HepG2 (cell line): Measurements from ENCODE around the gene PRMT7. TPM values are rescaled to one million over a fixed set of nuclear protein-coding genes. Genes with fewer than 3 reads are reported as not detected.
A peak's percentile ranks its signal among the peaks of the same experiment; 100 is the strongest.

Source experiments
- ATRX ChIP-seq: sonication (generic); formaldehyde crosslinking; IDR thresholded peaks from 2 replicates; pipeline ENCODE4 v1.4.0; 2020; ENCODE audit warnings: missing genetic modification reagents, borderline replicate concordance
- BCL6 ChIP-seq: IDR thresholded peaks from 2 replicates; pipeline ENCODE4 v1.6.1; 2016; ENCODE audit warnings: missing genetic modification reagents, missing compliant biosample characterization
- IRF2 ChIP-seq: IDR thresholded peaks from 2 replicates; pipeline ENCODE4 v1.6.1; 2018; ENCODE audit warnings: missing genetic modification reagents, missing compliant biosample characterization
- KIAA2018 ChIP-seq: sonication (generic); formaldehyde crosslinking; IDR thresholded peaks from 2 replicates; pipeline ENCODE4 v1.5.0; 2020; ENCODE audit warnings: mild to moderate bottlenecking, missing genetic modification reagents, borderline replicate concordance
- MEIS2 ChIP-seq: sonication (generic); formaldehyde crosslinking; IDR thresholded peaks from 2 replicates; pipeline ENCODE4 v1.9.0; 2021; ENCODE audit warnings: mild to moderate bottlenecking, missing genetic modification reagents
- PAXIP1 ChIP-seq: sonication (generic); formaldehyde crosslinking; conservative IDR thresholded peaks from 2 replicates; pipeline ENCODE4 v1.4.0; 2020; ENCODE audit warnings: mild to moderate bottlenecking, missing genetic modification reagents, moderate library complexity
- RFX5 ChIP-seq: IDR thresholded peaks from 2 replicates; pipeline ENCODE4 v1.6.1; 2011; ENCODE audit warnings: low read depth, low read length, improper control_type of control experiment
- RXRB ChIP-seq: IDR thresholded peaks from 2 replicates; pipeline ENCODE4 v1.6.1; 2016; ENCODE audit warnings: borderline replicate concordance, missing genetic modification reagents, missing compliant biosample characterization
- SNAPC4 ChIP-seq: sonication (generic); formaldehyde crosslinking; IDR thresholded peaks from 2 replicates; pipeline ENCODE4 v1.4.0; 2020; ENCODE audit warnings: mild to moderate bottlenecking, missing genetic modification reagents
- TEAD2 ChIP-seq: sonication (generic); formaldehyde crosslinking; IDR thresholded peaks from 2 replicates; pipeline ENCODE4 v1.9.0; 2021; ENCODE audit warnings: missing genetic modification reagents
- ZBTB21 ChIP-seq: sonication (generic); formaldehyde crosslinking; IDR thresholded peaks from 2 replicates; pipeline ENCODE4 v1.4.0; 2020; ENCODE audit warnings: missing genetic modification reagents
- ZBTB38 ChIP-seq: sonication (generic); formaldehyde crosslinking; IDR thresholded peaks from 2 replicates; pipeline ENCODE4 v1.5.1; 2020; ENCODE audit warnings: mild to moderate bottlenecking, missing genetic modification reagents
- ZNF816 ChIP-seq: sonication (generic); formaldehyde crosslinking; IDR thresholded peaks from 2 replicates; pipeline ENCODE4 v1.8.0; 2022; ENCODE audit warnings: missing genetic modification reagents, mild to moderate bottlenecking, borderline replicate concordance
- polyA plus RNA-seq, 8 experiments: library from polyadenylated mRNA; depleted of rRNA in 3 of 8; stranded (reverse) in 7 of 8; unstranded in 1 of 8; fragments of >200 nt; fragmentation: Illumina TruSeq in 4 of 8; extraction: Trizol in 4 of 8; gene quantifications; 2 replicates each; pipeline versions ENCODE4 v1.2.1 to v1.2.3, GENCODE V29; 2011 to 2016; ENCODE audit warnings: low read depth in 4 of 8, missing spikeins in 1 of 8, mixed read lengths in 1 of 8; ENCODE audit not compliant: insufficient read depth in 1 of 8
- total RNA-seq, 5 experiments: library from RNA; depleted of rRNA; stranded (reverse); fragments of >200 nt; fragmentation: Illumina TruSeq; extraction: Trizol; gene quantifications; 2 replicates each; pipeline ENCODE4 v1.2.3, GENCODE V29; 2016; ENCODE audit warnings: low read depth in 1 of 5

The PRMT7 gene
- total and polyA plus RNA-seq, 2 of the 13 experiments (the other 11 are each of a cell fraction or from before 2014, with no cell fraction given), result 47.5 to 55.0 TPM

GRCh38 chr16:68263559-68264127 is 47.2 kb upstream of the PRMT7 start (continued):
- TF ChIP-seq SNAPC4 (no peak), RFX5 (no peak), BCL6 (CRISPR knock-in tag) (no peak), KIAA2018 (CRISPR knock-in tag) (no peak), IRF2 (CRISPR knock-in tag) (no peak), TEAD2 (CRISPR knock-in tag) (no peak), ATRX (CRISPR knock-in tag) (no peak), ZNF816 (CRISPR knock-in tag) (no peak), MEIS2 (no peak), ZBTB21 (CRISPR knock-in tag) (no peak), ZBTB38 (CRISPR knock-in tag) (0 out of 2 replicates have a peak, but pooled peaks have one; percentile 4), RXRB (CRISPR knock-in tag) (no peak), PAXIP1 (CRISPR knock-in tag) (no peak)
